ENCODE results near the gene ZFHX3.

Gene ZFHX3

GRCh38 chr16:72939247-72939646, 108.7 kb downstream of the ZFHX3 start:
- no peak overlapping the region for H2AFZ ChIP-seq (ENCODE audit: low read depth)
- H3K4me3 ChIP-seq (IDR thresholded peaks at IDR 0.05; ENCODE audit: insufficient read depth, low read depth, low read length) = no peak overlapping the region

GRCh38 chr16:72938795-72939164, 109.1 kb downstream of the ZFHX3 start:
- no peak for TF ChIP-seq CTCF (conservative IDR thresholded peaks at IDR 0.05; ENCODE audit: low read depth, low read length)
- Histone ChIP-seq H3K9ac (no peak overlapping the region), H2AFZ (ENCODE audit: low read depth) (no peak overlapping the region), H3K27me3 (ENCODE audit: insufficient read depth, low read depth) (no peaks in the 10 kb centered on the region), H3K27ac (no peak overlapping the region), H4K20me1 (ENCODE audit: insufficient read depth) (no peaks in the 10 kb centered on the region), H3K36me3 (ENCODE audit: insufficient read depth) (no peaks in the 10 kb centered on the region), H3K79me2 (ENCODE audit: insufficient read depth, low read depth) (no peaks in the 10 kb centered on the region), H3K4me3 (IDR thresholded peaks at IDR 0.05; ENCODE audit: insufficient read depth, low read depth, low read length) (no peak overlapping the region), H3K4me1 (ENCODE audit: low read depth, poor library complexity, severe bottlenecking) (no peaks in the 10 kb centered on the region), H3K4me2 (no peak overlapping the region)

More at GRCh38 chr16:72939247-72939646, 108.7 kb downstream of the ZFHX3 start:
- no peaks in the 10 kb centered on the region for H4K20me1 ChIP-seq (ENCODE audit: insufficient read depth)
- no peak for TF ChIP-seq CTCF (conservative IDR thresholded peaks at IDR 0.05; ENCODE audit: low read depth, low read length)
- no peak overlapping the region for H3K9ac ChIP-seq
- H3K27me3 ChIP-seq (ENCODE audit: insufficient read depth, low read depth) = no peaks in the 10 kb centered on the region
- no peaks in the 10 kb centered on the region for H3K4me1 ChIP-seq (ENCODE audit: low read depth, poor library complexity, severe bottlenecking)
- H3K36me3 ChIP-seq (ENCODE audit: insufficient read depth) = no peaks in the 10 kb centered on the region
- H3K79me2 ChIP-seq (ENCODE audit: insufficient read depth, low read depth) = no peaks in the 10 kb centered on the region
- H3K4me2 ChIP-seq = no peak overlapping the region
- no peak overlapping the region for H3K27ac ChIP-seq

GRCh38 chr16:72937916-72938794, 109.8 kb downstream of the ZFHX3 start:
- Histone ChIP-seq H3K36me3 (ENCODE audit: insufficient read depth) (no peaks in the 10 kb centered on the region), H3K27me3 (ENCODE audit: insufficient read depth, low read depth) (no peaks in the 10 kb centered on the region), H3K9ac (no peak overlapping the region), H3K79me2 (ENCODE audit: insufficient read depth, low read depth) (no peaks in the 10 kb centered on the region), H3K4me1 (ENCODE audit: low read depth, poor library complexity, severe bottlenecking) (no peaks in the 10 kb centered on the region), H2AFZ (ENCODE audit: low read depth) (no peak overlapping the region), H4K20me1 (ENCODE audit: insufficient read depth) (no peaks in the 10 kb centered on the region), H3K4me3 (IDR thresholded peaks at IDR 0.05; ENCODE audit: insufficient read depth, low read depth, low read length) (no peak overlapping the region), H3K4me2 (no peak overlapping the region), H3K27ac (no peak overlapping the region)
- no peak for TF ChIP-seq CTCF (conservative IDR thresholded peaks at IDR 0.05; ENCODE audit: low read depth, low read length)

- TF ChIP-seq CTCF (conservative IDR thresholded peaks at IDR 0.05; ENCODE audit: low read depth, low read length) = no peak
- Histone ChIP-seq H3K27me3 (ENCODE audit: insufficient read depth, low read depth) (no peaks in the 10 kb centered on the region), H3K79me2 (ENCODE audit: insufficient read depth, low read depth) (no peaks in the 10 kb centered on the region), H3K9ac (no peak overlapping the region), H3K4me1 (ENCODE audit: low read depth, poor library complexity, severe bottlenecking) (no peaks in the 10 kb centered on the region), H3K4me3 (IDR thresholded peaks at IDR 0.05; ENCODE audit: insufficient read depth, low read depth, low read length) (no peak overlapping the region), H3K4me2 (no peak overlapping the region), H3K36me3 (ENCODE audit: insufficient read depth) (no peaks in the 10 kb centered on the region), H3K27ac (no peak overlapping the region), H4K20me1 (ENCODE audit: insufficient read depth) (no peaks in the 10 kb centered on the region), H2AFZ (ENCODE audit: low read depth) (no peak overlapping the region)
These were observed 110.6 kb downstream of the ZFHX3 start for GRCh38 chr16:72937360-72937759.
